Renal cortex interstitium (tissue), 11 donors: ENCODE results near the gene FARSA. TPM values are rescaled to one million over a fixed set of nuclear protein-coding genes. Genes with fewer than 3 reads are reported as not detected.
"Not testable (repeated sequence)": the region's sequence is repeated elsewhere in the genome, so short reads cannot be mapped to it uniquely, and the experiment has no call there.

ENCODE experiments used
- DNase-seq, 11 donors: peaks; one replicate each; pipeline ENCODE4 v3.0.0-alpha.2; 2013; ENCODE audit warnings: low read depth in 9 of 11, low spot score in 4 of 11; ENCODE audit errors: extremely low read depth in 1 of 11
- polyA plus RNA-seq, 3 donors: library from polyadenylated mRNA; unstranded; fragments of 120-200 nt; gene quantifications; one replicate each; pipeline ENCODE4 v1.2.1, GENCODE V29; 2013; ENCODE audit not compliant: insufficient read length in 3 of 3

The FARSA gene
- polyA plus RNA-seq, 3 donors = 41.2 to 58.6 (median 52.8) TPM

DNA sequence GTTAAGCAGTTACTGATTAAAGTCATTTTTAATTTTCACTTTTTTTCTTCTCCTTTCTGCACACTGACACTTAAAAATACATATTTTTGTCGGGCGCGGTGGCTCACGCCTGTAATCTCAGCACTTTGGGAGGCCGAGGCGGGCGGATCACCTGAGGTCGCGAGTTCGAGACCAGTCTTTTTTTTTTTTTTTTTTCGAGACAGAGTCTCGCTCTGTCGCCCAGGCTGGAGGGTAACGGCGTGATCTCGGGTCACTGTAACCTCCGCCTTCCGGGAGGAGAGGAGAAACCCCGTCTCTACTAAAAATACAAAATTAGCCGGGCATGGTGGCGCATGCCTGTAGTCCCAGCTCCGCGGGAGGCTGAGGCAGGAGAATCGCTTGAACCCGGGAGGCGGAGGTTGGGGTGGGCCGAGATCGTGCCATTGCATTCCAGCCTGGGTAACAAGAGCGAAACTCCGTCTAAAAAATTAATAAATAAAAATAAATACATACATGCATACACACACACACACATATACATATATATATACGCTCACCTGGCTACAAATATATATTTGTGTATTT lies 24.0 kb upstream of the FARSA start:
- not testable (repeated sequence) for DNase-seq

- peak in 2 of 11 donors; percentile 68 to 76 for DNase-seq
These were observed 23.2 kb upstream of the FARSA start, which contains the start of gene GADD45GIP1 for GRCh38 chr19:12956446-12957388. Gene GADD45GIP1, minus strand, starts transcription at chr19:12957223. Its CDS starts 11 bp downstream, at chr19:12957212.

GRCh38 chr19:12955996-12956395 lies 22.5 kb upstream of the FARSA start:
- no peak for DNase-seq

DNA sequence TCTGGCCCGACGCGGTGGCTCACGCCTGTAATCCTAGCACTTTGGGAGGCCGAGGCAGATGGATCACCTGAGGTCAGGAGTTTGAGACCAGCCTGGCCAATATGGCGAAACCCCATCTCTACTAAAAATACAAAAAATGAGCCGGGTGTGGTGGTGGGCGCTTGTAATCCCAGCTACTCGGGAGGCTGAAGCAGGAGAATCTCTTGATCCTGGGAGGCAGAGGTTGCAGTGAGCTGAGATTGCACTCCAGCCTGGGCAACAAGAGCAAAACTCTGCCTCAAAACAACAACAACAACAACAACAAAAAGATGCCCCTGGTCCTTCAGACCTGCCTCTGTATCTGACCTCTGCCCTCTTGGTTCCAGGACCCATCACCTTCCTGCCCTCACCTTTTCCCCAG lies 22.1 kb upstream of the FARSA start:
- not testable (repeated sequence) for DNase-seq

- DNase-seq = no peak
These were observed 21.1 kb upstream of the FARSA start for GRCh38 chr19:12954612-12954962.

- DNase-seq = no peak
These were observed 20.5 kb upstream of the FARSA start for GRCh38 chr19:12953799-12954611.

DNA sequence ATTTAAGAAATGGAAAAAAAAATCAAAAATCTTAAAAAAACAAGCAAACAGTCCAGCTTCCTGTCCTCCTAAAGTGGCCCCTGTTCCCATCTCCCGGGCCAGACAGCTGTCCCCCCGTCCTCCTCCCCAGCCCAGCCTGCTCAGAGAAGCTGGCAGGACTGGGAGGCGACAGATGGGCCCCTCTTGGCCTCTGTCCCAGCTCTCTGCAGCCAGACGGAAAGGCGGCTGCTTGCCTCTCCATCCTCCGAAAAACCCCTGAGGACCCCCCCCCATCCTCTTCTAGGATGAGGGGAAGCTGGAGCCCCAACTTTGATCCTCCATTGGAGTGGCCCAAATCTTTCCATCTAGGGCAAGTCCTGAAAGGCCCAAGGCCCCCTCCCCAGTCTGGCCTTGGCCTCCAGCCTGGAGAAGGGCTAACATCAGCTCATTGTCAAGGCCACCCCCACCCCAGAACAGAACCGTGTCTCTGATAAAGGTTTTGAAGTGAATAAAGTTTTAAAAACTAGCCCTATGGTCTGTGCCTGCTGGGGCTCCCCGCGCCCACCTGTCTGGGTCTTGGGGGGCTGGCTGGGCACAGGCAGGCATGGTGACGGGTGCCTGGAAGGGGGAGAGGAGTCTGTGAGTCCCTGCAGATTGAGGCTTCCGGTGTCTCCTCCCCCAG lies 19.8 kb upstream of the FARSA start:
- DNase-seq = no peak

DNA sequence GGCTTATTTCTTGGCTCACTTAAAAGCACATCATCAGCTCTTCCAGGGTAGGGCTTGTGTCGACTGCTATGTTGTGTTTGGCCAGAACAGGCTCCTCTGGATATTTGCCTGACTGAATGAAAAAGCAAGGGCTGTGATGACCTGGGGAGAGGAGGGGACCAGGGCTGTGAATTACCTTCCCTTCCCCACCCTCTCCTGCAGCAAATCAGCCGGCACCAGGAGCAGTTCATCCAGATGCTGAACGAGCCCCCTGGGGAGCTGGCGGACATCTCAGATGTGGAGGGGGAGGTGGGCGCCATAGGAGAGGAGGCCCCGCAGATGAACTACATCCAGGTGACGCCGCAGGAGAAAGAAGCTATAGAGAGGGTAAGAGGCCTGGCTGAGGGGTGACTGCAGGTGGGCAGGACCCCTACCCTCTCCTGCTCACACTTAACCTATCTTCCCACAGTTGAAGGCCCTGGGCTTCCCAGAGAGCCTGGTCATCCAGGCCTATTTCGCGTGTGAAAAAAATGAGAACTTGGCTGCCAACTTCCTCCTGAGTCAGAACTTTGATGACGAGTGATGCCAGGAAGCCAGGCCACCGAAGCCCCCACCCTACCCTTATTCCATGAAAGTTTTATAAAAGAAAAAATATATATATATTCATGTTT lies 19.1 kb upstream of the FARSA start:
- no peak for DNase-seq

GRCh38 chr19:12952050-12952449 lies 18.5 kb upstream of the FARSA start:
- not testable (repeated sequence) for DNase-seq

DNA sequence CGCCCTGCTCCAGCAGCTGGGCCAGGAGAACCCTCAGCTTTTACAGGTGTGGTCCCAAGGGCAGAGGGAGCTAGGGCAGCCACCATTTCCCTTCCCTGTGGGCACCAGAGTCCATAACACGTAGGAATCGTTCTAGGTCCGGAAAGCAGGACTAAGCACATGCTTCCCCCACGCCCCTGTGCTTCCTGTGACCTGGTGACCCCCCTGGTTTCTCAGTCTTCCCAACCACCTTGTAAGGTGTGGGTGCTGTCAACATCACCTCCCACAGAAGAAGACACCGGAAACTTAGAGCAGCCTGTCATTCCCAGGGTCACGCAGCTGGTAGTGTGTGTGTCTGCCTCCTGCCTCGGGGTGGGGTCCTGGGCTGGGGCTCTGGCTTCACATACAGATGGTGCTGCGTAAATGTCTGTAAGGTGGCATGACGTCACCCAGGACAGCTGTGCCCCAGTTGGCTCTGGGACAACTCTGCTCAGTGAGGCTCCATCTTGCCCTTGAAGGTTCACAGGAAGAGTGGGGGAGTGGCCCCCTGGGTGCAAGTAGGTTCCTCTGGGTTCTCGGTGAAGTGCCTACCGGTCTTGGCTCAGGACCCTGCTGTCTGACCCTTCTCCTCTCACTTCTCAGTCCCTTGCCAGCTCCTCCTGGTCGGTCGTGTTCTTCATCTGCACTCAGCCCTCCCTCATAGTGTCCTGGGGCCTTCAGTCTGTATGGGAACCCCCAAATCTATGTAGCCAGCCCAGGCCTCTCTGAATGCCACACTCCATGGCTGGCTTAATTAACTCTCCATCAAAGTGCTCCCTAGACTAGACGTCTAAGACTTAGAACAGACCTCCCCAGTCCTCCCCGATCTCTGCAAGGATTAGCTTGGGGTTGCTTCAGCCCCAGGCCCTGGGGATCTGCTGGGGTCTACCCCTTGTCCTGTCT lies 16.1 kb upstream of the FARSA start:
- no peak for DNase-seq

DNA sequence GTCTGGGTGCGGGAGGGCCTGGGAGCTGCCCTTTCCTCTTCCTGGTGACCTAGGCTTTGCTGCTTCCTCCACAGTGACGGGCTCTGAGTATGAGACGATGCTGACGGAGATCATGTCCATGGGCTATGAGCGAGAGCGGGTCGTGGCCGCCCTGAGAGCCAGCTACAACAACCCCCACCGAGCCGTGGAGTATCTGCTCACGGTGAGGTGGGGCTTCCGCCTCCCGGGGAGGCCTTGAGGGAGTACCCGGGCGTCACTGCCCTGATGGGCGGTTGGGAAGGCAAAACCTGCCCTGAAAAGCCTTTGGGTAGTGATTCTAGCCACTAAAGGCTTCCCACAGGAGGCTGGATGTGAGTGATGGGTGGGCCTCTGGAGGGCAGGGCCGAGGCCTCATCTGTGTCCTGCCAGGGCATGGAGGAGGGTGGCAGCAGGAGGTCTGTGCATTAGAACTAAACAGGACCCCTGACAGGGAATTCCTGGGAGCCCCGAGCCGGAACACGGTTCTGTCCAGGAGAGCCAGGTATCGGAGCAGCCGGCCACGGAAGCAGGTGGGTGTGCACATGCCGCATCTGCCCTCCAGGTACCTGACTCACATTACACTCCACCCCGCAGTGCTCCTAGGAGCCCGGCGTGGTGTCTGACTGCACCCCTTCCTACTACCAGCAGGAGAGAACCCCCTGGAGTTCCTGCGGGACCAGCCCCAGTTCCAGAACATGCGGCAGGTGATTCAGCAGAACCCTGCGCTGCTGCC lies 15.3 kb upstream of the FARSA start:
- no peak for DNase-seq

- DNase-seq = no peak
These were observed 14.4 kb upstream of the FARSA start for GRCh38 chr19:12947702-12948611.

DNA sequence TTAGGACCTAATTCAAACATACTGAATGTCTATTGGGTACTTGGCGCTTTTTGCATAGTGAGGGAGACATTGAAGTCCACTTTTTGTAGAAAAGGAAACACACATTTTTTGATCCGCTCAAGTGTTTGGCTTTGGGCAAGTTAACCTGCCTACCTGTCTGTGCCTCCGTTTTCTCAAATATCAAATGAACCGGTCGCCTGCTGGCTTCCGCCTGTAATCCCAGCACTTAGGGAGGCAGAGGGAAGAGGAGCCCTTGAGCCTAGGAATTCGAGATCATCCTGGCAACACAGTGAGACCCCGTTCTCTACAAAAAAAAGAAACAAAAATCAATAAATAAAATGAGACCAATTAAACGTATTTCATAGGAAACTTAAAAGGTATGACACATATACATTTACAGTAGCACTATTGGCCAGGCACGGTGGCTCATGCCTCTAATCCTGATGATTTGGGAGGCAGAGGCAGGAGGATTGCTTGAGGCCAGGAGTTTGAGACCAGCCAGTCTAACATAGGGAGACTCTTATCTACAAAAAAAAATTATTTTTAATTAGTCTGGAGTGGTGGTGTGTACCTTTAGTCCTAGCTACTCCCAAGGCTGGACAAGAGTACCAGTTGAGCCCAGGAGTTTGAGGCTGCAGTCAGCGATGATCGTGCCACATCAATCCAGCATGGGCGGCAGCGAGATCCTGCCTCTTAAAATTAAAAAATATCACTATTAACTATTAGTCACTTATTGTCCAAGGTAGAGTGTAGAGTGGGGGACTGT lies 13.4 kb upstream of the FARSA start:
- DNase-seq = no peak

DNA sequence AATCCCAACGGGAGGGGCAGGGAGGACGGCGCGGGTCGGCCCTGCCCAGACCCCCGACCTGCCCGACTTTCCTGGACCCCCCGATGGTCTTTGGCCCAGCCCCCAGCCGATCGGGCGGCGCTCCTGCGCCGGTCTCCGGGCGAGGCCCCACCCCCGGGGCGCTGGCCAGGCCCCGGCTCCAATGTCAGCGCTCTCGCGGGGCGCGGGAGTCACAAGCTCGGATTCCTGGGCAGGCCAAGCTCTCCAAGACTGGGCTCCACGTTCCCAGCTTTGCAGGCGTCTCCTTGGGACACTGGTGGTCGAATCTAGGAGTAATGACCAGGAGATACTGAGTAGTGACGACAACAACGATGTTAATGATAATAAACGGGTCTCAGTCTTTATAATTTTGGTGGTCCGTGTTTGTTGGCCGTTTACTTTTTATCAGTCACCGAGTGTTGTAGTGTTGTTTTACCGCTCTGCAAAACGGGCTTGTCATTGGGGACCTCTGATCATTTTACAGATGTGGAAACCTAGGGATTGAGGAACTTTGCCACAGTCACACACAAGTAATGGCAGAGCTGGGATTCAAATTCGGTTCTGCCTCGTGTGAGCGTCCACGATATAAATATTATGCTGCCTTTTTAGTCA lies 12.7 kb upstream of the FARSA start:
- DNase-seq = peak in 2 of 11 donors; percentile 48 to 65
